T-helper 2 cell treated with Interferon-gamma antibody and Interleukin-4, amounts not matched to agents 100 ng/mL and 5 ng/mL, for 36 hours (primary cell): ENCODE data around the gene NRARP. TPM values are rescaled to one million over a fixed set of nuclear protein-coding genes. Genes with fewer than 3 reads are reported as not detected.

Source experiments
- intact Hi-C: fragments of 100-400 bp; cut with micrococcal nuclease; formaldehyde crosslinking; loops from one replicate; pipeline ENCODE4 v1.15.1; 2023
- total RNA-seq: library from RNA; stranded (reverse); gene quantifications from 2 replicates; pipeline ENCODE4 v1.2.3, GENCODE V29; 2022

Gene NRARP
- total RNA-seq, 1 donor from 2014 or later, result 1.5 TPM

- intact Hi-C loops, result loop anchor here (10.0 kb wide), 1 partner anchor 236 kb away; no protein-coding TSS in a partner anchor
Observed at GRCh38 chr9:137299203-137299565, 2.9 kb downstream of the NRARP start.

DNA sequence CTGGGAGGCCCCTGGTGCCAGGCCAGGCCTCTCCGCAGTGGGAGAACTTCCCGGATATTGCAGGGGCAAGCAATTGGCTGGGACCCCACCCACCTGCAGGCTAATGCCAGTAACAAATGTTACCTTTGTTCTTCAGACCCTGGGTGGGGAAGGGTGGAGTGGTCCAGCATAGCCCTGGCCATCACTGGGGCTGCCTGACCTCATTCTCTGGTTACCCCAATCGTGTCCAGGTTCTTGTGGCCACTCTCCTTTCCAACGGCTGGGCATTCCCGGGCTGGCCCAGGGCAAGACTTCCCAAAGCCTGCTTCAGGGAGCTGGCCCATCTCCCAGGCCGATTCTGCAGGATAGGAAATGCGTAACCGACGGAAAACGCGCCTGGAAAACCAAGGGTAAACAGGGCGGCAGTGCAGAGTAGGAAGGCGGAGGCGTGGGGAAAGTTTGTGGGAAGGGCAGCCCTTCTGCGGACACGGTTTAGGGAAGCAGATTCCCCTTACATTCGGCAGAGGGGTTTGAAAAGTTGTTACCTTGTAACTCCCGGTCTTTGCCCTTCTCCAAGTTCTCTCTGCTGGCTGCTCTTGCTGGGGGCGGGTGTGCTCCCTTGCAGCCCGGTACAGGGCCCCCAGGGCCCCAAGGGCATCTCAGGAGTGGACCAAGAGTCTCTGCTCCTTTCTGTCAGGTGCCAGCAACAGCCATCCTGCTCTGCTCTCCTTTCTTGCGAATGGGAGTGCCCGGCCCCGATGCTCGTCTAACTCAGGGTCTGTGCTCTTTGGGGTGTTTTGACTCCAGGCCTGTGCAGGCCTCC lies 3.5 kb downstream of the NRARP start:
- intact Hi-C loops, result loop anchor here (10.0 kb wide), 1 partner anchor 236 kb away; no protein-coding TSS in a partner anchor

DNA sequence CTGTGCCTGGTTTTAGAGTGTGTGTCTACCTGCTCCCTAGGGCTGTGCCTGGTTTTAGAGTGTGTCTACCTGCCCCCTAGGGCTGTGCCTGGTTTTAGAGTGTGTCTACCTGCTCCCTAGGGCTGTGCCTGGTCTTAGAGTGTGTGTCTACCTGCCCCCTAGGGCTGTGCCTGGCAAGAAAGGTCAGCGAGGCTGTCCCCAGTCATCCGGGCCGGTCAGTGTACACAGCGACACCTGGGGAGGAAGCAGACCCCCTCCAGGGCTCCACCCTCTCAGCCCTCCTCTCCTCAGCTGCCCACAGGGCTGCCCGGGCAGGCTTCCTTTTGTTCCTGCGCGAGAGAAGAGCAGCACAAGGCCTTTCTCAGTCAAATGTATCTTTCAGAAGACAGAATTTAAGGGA lies 4.1 kb downstream of the NRARP start:
- intact Hi-C loops, result loop anchor here (10.0 kb wide), 1 partner anchor 237 kb away; no protein-coding TSS in a partner anchor

- intact Hi-C loops, result loop anchor here (10.0 kb wide), 1 partner anchor 238 kb away; no protein-coding TSS in a partner anchor
Observed at GRCh38 chr9:137296670-137297664, 5.1 kb downstream of the NRARP start.

DNA sequence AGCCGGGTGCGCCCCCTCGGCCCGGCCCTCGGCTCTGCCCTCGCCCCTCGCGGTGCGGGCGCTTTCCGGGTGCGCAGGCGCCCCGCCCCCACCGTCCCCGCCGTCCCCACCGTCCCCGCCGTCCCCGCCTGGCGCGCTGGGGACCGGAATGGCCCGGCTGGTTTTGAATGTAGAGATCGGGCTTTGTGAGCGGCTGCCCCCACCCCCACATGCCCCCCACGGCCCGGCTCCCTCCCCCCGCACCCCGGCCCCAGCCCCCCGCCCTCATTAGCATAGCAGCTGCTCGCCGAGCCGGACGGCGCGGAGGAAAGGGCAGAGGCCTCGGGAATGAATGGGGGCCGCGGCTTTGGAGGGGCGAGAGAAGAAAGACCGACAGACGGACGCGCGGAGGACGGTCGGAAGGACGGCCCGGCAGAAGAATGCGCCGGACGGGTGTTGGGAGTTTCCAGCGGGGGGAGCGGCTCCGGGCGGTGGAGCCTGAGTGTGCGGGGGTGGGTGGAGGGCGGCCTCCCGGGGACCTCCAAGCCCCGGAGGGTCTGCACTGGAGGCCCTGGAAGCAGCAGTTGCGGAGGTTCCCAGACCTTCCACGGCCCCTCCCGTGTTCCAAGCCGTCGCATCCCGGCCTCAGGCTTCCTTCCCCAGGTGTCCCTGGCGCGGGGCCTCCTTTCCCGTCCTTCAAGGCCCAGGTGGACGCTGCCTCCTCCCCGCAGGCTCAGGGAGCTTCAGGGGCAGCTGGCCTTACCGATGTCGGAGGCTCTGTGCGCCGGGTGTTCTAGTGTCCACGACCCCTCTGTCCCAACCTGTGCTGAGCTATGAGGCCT lies 6.0 kb downstream of the NRARP start:
- intact Hi-C loops, result loop anchor here (2.0 to 10.0 kb wide), 2 partner anchors 111 to 239 kb away; no protein-coding TSS in a partner anchor

DNA sequence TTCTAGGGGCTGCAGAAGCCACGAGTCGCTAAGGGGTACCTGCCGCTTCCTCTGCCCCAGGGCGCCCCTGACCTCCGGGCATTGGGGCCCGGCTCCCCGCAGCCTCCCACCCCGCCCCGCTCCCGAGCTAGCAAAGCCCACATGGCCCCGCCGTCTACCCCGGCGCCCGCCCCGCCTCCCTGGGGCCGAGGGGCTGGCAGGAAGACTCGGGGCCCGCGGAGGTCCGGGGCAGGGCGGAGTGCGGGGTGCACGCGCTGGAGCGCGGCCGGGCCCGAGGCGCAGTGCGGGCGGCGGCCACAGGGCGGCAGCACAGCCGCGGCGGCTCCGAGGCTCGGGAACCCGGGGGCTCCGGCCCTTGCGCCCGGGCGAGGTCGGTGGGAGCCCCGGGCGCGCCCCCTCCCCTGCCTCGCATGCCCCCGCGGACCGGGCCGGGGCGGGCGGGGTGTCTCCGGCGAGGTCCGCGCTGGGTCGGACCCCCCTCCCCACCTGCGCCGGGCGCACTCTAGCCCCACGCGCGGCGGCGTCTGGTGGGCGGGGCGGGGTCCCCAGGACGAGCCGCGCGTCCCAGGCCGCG lies 6.7 kb downstream of the NRARP start:
- intact Hi-C loops, result loop anchor here (2.0 to 10.0 kb wide), 2 partner anchors 111 to 239 kb away; no protein-coding TSS in a partner anchor

DNA sequence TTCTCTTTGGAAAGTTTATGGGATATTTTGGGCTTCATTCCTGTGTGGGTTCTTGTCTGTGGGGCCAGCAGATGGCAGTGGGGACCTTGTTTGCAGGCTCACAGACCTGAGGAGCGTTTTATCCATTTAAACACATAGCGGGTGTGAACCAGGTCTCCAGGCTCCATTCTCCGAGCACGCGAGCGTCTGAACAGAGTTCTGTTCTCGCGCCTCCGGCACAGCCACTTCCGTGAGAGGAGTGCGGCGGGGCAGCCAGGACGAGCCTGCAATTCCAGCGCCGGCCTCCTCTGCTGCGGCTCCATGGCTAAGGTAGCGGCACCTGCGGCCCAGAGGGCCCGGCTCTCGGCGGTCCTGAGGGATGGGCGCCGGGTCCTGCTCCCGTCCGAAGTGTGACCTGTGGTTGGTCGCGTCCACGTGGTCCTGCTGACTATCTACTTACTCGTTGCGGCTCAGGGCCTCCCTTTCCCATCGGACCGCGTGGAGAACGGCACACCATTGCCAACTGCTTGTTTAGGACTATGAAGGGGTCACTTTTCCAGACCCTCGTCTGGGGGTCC lies 7.3 kb downstream of the NRARP start:
- intact Hi-C loops, result loop anchor here (2.0 to 10.0 kb wide), 3 partner anchors 112 to 240 kb away; no protein-coding TSS in a partner anchor

DNA sequence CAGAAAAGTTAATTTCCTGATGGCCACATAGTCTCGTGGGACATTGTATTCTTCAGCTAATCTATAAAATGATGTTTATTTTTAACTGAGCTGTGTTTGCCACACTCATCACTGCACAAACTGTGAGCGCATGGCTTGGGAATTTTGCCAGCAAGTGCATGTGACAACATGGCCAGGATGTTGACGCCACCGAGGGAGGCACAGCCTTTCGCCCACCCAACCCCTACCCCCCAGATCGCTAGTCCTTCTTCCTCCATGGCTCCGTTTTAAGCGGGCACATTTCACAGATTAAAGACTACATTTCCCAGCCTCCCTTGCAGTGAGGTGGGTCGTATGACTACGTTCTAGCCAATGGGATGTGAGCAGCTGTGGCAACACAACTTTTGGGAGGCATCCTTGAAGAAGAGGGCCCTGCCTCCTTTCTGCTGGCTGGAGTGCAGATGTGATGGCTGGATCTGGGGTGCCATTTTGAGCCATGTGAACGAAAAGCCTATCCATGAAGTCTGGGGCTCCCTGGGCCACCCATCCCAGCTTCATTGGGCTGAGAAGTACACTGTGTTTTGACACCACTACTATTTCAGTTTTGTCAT lies 7.9 kb downstream of the NRARP start:
- intact Hi-C loops, result loop anchor here (2.0 to 10.0 kb wide), 3 partner anchors 113 to 241 kb away; no protein-coding TSS in a partner anchor

DNA sequence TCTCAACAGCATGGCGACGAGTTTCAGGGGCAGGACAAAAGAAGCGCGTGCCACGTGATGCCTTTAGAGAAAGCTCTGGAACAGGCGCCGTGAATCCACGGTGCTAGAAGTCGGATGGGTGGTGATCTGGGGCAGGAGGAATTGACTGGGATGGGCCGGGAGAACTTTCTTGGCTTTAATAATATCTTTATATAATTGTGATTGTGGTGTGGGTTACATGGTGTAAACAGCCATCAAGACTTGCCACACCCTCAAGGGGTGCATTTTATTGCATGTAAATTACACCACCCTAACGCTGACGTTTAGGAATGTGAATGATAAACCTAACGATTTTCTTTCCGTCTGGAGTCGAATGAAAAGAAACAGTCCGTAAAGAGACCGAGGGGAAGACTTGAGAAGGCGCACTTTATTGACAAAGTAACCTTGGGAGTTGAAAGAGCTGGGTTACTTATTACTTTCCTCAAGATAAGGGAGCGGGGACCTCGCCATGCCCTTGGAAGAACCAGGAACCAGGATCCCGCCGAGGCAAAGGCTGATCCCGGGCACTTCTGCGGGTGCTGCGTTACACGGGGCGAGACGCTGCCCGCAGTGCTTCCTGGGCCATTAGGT lies 8.5 kb downstream of the NRARP start:
- intact Hi-C loops, result loop anchor here (2.0 to 10.0 kb wide), 3 partner anchors 113 to 241 kb away; no protein-coding TSS in a partner anchor

GRCh38 chr9:137293094-137293481 lies 9.0 kb downstream of the NRARP start:
- intact Hi-C loops, result loop anchor here (5.0 to 10.0 kb wide), 2 partner anchors 154 to 242 kb away; no protein-coding TSS in a partner anchor

GRCh38 chr9:137286975-137287383 lies 15.1 kb downstream of the NRARP start:
- intact Hi-C loops, result no loop called here

GRCh38 chr9:137281345-137282116 lies 20.5 kb downstream of the NRARP start:
- intact Hi-C loops, result no loop called here

DNA sequence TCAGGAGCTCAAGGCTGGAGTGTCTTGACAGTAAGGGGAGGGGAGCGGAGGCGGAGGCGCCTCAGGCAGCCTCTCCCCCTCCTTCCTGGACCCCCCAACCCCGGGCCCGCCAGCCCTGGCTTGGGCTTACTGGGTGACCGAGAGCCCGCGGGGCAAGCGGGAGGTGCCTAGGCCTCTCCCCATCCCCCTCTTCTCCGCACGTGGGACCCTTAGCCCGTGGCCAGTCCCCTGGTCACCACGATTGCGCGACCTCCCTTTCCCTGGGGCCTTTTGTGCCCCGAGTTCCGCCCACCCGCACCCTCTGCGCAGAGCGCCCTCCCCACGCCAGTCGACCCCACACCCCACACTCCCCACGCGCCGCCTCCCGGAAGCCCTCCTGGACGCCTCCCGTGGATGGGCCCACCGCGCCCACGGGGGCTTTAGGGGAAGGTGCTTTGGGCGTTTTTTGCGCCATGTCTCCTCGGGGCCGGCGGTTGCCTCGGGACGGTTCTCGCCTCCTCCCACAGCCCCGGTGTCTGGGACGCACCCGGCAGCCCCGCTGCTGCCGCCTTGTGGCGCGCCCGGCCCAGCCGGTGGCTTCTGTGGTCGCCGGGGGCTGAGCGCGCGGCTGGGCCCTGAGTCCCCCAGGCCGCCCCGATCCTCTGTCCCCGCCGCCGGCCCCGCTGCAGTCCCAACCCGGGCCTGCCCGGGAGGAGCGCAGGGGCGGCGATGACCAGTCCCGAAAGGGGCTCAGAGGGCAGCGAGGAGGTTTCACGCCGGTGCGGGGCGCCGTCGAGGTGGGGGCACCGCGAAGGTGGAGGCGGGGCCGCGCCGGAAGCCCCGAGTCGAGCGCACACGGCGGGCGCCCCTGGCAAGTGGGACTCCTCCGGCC lies 21.4 kb downstream of the NRARP start:
- intact Hi-C loops, result no loop called here

GRCh38 chr9:137279741-137280473 lies 22.2 kb downstream of the NRARP start:
- intact Hi-C loops, result no loop called here

DNA sequence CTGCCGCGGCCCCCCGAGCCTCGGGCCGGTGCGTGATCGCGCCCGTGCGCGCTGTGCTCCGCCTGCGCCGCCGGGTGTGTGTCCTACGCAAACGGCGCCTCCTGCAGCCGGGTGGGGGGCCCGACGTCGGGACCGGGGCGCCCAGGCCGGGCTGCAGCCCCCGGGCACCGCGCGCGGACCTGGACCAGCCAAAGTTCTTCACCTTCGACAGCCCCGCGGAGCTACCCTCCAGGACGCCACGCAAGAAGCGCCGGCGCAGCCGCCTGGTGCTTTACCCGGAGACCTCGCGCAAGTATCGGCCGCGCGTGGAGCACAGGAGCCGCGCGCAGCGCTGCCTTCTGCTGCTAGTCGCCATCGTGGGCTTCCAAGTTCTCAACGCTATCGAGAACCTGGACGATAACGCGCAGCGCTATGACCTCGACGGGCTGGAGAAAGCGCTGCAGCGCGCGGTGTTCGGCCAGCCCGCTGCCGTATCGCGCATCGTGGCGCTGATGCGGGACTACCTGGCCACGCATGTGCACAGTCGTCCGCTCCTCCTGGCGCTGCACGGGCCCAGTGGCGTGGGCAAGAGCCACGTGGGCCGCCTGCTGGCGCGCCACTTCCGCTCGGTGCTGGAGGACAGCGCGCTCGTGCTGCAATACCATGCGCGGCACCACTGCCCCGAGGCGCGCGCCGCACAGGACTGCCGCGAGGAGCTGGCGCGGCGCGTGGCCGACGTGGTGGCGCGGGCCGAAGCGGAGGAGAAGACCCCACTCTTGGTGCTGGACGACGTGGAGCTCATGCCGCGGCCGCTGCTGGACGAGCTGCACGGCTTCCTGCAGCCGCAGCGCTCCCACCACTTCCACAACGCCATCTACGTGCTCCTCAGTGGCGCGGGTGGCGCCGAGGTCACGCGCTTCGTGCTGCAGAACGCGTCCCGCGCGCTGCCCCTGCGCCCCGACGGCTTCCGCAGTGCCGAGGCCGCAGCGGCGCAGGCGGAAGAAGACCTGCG lies 23.1 kb downstream of the NRARP start:
- intact Hi-C loops, result no loop called here
